Measurements from ENCODE around the gene KBTBD13.

Gene KBTBD13

GRCh38 chr15:65083262-65083701 is 6.7 kb downstream of the KBTBD13 start:
- no peak for DNase-seq
- TF ChIP-seq CTCF (IDR thresholded peaks at IDR 0.05; ENCODE audit: low read depth, low read length) = no peak

DNA sequence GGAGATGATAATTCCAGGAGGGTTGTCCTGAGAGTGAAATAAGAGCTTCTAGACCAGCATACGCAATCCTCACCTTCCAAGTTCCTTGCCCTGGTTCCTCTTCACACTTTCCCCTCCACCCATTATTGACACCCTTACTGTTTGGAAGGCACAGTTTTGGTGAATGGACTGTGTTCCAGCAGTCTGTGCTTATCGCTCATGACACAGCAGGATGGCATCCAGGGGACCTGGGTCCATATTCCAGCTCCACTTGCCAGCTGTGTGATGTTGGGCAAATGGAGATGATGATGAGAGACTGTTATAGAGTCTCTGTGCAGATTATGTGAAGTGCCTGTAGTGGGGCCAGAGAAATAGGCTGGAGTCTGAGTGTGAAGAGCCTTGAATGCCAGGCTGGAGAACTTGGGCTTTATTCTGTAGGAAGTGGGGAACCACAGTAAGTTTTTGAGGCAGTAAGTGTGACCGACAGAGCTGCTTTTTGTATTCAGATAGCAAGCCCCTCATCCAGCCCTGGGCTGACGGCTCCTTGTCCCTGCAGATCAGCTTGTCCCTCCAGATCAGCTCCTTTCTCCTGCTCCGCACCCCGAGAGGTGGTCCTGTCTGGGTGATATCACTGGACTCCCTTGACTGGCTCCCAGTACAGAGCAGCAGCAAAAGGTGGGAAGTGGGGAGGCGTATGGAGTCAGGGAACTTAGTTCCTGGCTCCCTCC is 8.1 kb downstream of the KBTBD13 start:
- no peak for TF ChIP-seq CTCF (IDR thresholded peaks at IDR 0.05; ENCODE audit: low read depth, low read length)
- peaks cover 4% of the 10 kb centered on the region for H3K4me1 ChIP-seq
- no peaks in the 10 kb centered on the region for H3K36me3 ChIP-seq
- no peaks in the 10 kb centered on the region for H3K27me3 ChIP-seq
- no peak for DNase-seq
- H3K9me3 ChIP-seq = no peaks in the 10 kb centered on the region
- no peak overlapping the region for H3K4me3 ChIP-seq (ENCODE audit: low read depth, low read length)

More at GRCh38 chr15:65083262-65083701, 6.7 kb downstream of the KBTBD13 start:
- no peak overlapping the region for H3K4me3 ChIP-seq (ENCODE audit: low read depth, low read length)
- H3K27me3 ChIP-seq = no peaks in the 10 kb centered on the region
- H3K36me3 ChIP-seq = no peaks in the 10 kb centered on the region
- H3K9me3 ChIP-seq = no peaks in the 10 kb centered on the region
- peaks cover 4% of the 10 kb centered on the region for H3K4me1 ChIP-seq

GRCh38 chr15:65085207-65085753 is 8.7 kb downstream of the KBTBD13 start:
- Histone ChIP-seq H3K4me3 (ENCODE audit: low read depth, low read length) (no peak overlapping the region), H3K27me3 (no peaks in the 10 kb centered on the region), H3K9me3 (no peaks in the 10 kb centered on the region), H3K36me3 (no peaks in the 10 kb centered on the region), H3K4me1 (peaks cover 4% of the 10 kb centered on the region)
- no peak for DNase-seq
- TF ChIP-seq CTCF (IDR thresholded peaks at IDR 0.05; ENCODE audit: low read depth, low read length) = no peak

GRCh38 chr15:65085990-65086679 is 9.6 kb downstream of the KBTBD13 start:
- H3K4me1 ChIP-seq = peaks cover 4% of the 10 kb centered on the region
- H3K9me3 ChIP-seq = no peaks in the 10 kb centered on the region

DNA sequence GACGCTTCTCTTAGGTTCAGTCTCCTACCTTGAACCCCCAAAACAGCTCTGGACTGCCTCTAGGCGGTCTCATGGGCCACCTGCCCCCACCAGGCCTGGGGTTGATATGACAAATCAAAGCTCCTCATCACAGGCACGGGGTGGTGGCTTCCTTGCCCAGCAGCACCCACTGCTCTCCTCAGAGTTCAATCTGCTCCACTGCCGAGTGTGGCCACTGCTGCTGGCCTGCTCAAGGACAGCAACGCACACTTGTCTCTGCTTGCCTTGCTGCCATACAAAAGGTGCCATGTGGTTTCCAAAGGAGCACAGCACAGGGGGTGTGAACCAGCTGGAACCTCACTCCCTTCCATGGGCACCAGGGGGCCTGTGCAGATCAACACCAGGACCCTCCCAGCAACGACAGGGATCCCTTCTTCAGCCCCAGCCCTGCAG is 10.2 kb downstream of the KBTBD13 start:
- peak; percentile 33; the same call in 1 of the 2 replicates for TF ChIP-seq CTCF (IDR thresholded peaks at IDR 0.05; ENCODE audit: low read depth, low read length)
- Histone ChIP-seq H3K9me3 (no peaks in the 10 kb centered on the region), H3K27me3 (no peaks in the 10 kb centered on the region), H3K4me3 (ENCODE audit: low read depth, low read length) (no peak overlapping the region), H3K36me3 (no peaks in the 10 kb centered on the region), H3K4me1 (peaks cover 4% of the 10 kb centered on the region)
- peak; percentile 55 for DNase-seq

More at GRCh38 chr15:65085990-65086679, 9.6 kb downstream of the KBTBD13 start:
- no peak overlapping the region for H3K4me3 ChIP-seq (ENCODE audit: low read depth, low read length)
- no peaks in the 10 kb centered on the region for H3K27me3 ChIP-seq
- peak; percentile 75 for TF ChIP-seq CTCF (IDR thresholded peaks at IDR 0.05; ENCODE audit: low read depth, low read length)
- no peaks in the 10 kb centered on the region for H3K36me3 ChIP-seq
- DNase-seq = peak; percentile 67
